HG03571 (cell line): ENCODE data around the gene PROCR.
"Not testable (repeated sequence)": the region's sequence is repeated elsewhere in the genome, so short reads cannot be mapped to it uniquely, and the experiment has no call there.

Source experiments
- ATAC-seq: cut with Tn5 transposase; IDR thresholded peaks from one replicate; pipeline ENCODE4 v1.9.1; 2021; ENCODE audit not compliant: unreplicated experiment

PROCR gene

GRCh38 chr20:35164531-35164930 lies 7.3 kb upstream of the PROCR start:
- ATAC-seq, result not testable (repeated sequence)

- ATAC-seq, result no peak
Measured at GRCh38 chr20:35165221-35166185, 6.4 kb upstream of the PROCR start.

DNA sequence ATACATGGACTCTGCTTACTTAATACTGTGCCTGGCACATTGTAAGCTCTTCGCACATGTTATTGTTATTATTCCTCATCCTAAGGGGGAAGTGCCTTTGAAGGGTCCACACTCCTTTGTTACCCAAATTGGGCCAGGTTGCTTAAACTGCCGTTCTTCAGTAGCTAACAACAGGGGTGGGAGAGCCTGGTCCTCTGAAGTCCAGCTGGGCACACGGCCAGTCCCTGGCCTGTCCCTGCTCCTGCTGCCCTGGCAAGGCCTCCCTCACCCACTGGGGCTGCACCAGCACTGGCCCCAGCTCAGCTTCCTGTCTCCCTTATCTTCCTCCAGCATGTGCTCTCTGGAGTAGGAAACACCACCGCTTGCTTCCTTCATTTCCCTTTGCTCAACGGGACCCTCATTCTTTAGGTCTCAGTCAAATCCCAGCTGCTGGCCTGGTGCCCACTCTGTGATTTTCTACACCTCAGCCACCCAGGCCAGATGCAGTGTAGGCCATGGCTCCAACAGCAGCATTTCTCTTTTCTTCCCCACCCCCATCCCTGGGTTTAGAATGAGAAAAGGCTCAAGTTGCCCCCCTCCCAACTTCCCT lies 5.5 kb upstream of the PROCR start:
- no peak for ATAC-seq

DNA sequence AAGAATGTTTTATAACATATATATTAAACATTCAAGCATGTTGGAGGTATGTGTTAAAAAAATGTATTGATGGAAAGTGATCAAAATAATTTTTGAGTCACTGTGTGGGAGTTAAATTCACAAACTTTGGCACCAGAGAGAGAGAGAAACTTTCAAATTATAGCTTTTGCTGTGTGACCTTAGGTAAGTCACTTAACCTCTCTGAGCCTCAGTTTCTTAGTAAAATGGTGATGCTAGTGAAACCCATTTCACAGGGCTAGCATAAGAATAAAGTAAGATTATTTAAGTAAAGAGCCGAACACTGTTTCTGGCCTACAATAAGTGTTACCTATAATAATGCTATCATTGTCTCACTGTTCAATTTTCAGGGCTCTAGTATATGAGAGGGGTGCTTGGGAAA lies 4.1 kb upstream of the PROCR start:
- no peak for ATAC-seq

DNA sequence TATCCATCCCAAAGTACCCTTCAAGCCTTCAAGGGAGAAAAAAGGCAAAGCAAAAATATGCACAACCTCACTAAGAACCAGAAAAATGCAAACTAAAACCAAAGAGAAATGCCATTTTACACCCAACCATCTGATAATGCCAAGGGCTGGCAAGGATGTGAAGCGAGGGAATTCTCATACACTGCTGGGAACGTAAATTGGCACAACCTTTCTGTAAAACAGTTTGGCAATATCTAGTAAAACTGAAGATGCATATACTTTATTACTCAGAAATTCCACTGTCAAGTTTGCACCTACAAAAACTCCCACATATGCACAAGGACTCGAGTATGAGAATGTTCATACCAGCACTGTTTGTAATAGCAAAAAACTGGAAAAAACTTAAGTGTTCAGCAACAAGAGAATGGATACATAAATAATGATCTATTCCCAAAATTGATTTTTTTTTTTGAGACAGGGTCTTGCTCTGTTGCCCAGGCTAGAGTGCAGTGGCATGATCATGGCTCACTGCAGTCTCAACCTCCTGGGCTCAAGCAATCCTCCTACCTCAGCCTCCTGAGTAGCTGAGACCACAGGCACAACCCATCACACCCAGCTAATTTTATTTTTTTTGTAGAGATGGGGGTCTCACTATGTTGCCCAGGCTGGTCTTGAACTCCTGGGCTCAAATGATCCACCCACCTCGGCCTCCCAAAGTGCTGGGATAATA lies 3.0 kb upstream of the PROCR start:
- not testable (repeated sequence) for ATAC-seq

- ATAC-seq, result no peak
Measured at GRCh38 chr20:35171438-35171752, 477 bp upstream of the PROCR start.

GRCh38 chr20:35172434-35172806 lies 548 bp downstream of the PROCR start:
- no peak for ATAC-seq

- no peak for ATAC-seq
Measured at GRCh38 chr20:35173576-35174192, 1.8 kb downstream of the PROCR start.

- ATAC-seq, result no peak
Measured at GRCh38 chr20:35174458-35175216, 2.8 kb downstream of the PROCR start.

- ATAC-seq, result no peak
Measured at GRCh38 chr20:35176132-35176531, 4.3 kb downstream of the PROCR start.

DNA sequence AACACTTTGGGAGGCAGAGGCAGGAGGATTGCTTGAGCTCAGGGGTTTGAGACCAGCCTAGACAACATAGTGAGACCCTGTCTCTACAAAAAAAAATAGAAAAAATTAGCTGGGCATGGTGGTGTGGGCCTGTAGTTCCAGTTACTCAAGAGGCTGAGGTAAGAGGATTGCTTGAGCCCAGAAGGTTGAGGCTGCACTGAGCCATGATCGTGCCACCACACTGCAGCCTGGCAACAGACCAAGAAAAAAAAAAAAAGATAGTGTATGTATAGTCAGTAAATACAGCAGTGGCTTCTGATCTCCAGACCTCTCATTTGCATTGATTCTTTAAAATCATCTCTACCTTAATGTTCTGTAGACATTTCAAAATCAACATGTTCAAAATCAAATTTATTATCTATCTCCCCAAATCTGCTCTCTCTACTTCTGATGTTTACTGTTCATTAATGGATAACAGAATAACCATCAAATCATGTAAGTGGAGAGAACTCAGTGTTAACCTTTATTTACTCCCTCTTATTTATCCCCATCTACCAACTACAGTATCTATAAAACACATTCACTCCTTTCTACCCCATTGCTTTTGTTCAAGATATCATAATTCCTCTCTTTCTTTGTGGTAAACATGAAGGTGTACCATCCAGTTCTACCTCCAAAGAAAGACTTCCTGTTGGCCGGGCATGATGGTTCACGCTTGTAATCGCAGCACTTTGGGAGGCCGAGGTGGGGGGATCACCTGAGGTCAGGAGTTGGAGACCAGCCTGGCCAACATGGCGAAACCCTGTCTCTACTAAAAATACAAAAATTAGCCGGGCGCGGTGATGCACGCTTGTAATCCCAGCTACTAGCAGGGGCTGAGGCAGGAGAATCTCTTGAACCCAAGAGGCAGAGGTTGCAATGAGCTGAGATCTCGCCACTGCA lies 7.7 kb downstream of the PROCR start:
- ATAC-seq, result no peak

- ATAC-seq, result no peak
Measured at GRCh38 chr20:35180266-35180665, 8.4 kb downstream of the PROCR start.

DNA sequence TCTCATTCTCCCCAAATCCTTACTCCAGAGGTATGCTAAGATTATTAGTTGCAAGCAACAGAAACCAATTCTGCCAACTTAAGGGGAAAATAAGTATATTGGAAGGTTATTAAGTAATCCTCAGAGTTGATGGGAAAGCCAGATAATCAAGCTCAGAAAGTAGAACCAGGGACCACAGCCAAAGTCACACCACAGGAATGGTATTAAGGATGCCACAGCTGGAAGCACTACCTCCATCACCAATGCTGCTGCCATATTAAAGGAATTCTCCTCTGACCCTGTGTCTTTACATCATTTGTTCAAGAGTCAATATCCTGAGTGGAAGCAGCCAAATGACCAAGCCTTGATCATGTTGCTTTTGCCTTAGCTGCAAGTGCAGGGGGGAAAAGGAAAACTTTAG lies 9.9 kb downstream of the PROCR start:
- ATAC-seq, result no peak

- ATAC-seq, result not testable (repeated sequence)
Measured at GRCh38 chr20:35186691-35187289, 14.9 kb downstream of the PROCR start.

- ATAC-seq, result no peak
Measured at GRCh38 chr20:35187584-35188190, 15.8 kb downstream of the PROCR start.

DNA sequence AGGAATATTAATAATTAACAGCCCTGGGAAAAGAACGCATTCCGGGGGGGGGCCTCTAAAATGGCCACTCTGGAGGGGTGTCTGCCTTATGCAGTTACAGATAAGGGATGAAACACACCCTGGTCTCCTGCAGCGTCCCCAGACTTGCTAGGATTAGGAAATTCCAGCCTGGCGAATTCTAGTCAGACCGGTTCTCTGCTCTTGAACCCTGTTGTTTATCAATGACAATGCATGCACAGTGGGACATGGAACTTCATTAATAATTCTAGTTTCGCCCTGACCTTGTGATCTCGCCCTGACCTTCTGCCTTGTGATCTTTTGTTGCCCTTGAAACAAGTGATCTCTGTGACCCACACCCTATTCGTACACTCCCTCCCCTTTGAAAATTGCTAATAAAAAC lies 17.4 kb downstream of the PROCR start:
- ATAC-seq, result not testable (repeated sequence)

GRCh38 chr20:35190556-35190955 lies 18.7 kb downstream of the PROCR start:
- no peak for ATAC-seq

GRCh38 chr20:35191419-35192117 lies 19.7 kb downstream of the PROCR start:
- no peak for ATAC-seq
